Endothelial cell of hepatic sinusoid (primary cell): Measurements from ENCODE around the gene GRIK4.

ENCODE experiments used
- in situ Hi-C: cut with HindIII; loops from 2 replicates; pipeline ENCODE4 v1.10.0; 2017; ENCODE audit warnings: low sequenced_read_pairs

Gene GRIK4

GRCh38 chr11:120524536-120525085 is 13.1 kb downstream of the GRIK4 start:
- in situ Hi-C loops: no loop called here

DNA sequence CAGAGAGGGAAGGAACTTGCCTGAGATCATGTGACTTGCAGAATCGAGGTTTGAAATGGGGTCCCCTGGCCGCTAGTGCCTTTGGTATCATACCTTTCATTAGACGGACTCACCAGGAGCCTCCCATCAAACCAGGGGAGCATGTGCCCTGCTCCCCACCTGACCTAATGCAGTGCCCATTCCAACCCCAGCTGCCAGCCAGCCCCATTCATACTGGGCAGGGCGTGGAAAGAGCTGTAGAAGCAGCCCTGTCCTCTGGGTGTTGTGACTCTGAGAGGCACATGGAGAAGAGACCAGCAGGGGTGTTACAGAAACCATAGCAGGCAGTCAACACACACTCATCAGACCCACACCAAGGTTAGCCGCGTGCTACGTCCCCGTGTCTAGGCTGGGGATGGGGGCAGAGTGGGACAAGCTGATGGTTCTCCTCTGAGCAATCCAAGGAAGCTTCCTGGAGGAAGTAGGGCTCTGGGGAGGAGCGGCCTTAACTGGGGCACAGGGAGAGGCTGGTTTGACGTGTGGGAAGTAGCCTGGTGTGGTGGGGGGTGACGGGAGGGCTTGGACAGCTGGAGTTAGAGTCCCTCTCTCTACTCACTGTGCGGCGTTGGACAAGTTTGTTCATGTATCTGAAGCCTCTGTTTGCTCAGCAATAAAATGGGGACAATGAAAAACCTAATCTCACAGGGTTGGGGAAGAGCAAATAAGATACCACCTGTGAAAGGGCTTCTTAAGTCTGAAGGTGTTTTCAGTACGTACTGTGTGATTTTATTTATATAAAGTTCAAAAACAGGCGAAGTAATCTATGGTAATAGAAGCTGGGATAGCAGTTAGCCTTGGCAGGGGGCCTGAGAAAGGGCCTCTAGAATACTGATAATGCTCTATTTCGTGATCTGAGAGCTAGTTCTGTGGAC is 14.0 kb downstream of the GRIK4 start:
- in situ Hi-C loops: no loop called here

GRCh38 chr11:120526241-120526640 is 14.7 kb downstream of the GRIK4 start:
- in situ Hi-C loops: no loop called here

DNA sequence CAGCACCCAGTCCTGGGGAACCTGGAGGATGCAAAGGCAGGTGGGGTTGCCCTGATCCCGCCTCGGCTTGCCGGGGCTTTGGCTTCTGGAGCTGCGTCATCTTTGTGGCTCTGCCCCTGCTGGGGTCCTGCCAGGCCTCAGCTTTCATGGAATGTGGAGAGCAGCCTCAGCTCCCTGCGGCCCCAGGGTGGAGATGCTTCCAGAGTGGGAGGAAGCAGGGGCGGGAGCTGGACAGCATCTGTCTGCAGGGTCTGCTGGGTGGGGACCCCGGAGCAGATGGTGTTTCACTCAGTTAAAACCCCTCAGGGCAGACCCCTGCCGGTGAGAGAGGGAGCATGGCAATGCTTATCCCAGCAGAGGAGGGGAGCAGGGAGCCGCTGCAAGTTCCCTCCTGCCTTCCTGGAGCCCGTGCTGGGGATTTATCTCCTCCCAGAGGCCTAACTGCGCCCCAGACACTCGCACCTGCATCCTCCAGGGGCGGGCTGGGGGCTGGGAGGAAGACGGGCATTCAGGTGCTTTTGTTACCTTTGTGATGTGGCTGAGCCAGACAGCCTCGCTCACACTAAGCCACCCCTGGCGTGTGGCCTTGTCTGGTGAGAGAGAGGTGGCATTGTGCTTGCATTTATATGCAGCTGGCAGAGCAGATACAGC is 15.7 kb downstream of the GRIK4 start:
- in situ Hi-C loops: no loop called here

DNA sequence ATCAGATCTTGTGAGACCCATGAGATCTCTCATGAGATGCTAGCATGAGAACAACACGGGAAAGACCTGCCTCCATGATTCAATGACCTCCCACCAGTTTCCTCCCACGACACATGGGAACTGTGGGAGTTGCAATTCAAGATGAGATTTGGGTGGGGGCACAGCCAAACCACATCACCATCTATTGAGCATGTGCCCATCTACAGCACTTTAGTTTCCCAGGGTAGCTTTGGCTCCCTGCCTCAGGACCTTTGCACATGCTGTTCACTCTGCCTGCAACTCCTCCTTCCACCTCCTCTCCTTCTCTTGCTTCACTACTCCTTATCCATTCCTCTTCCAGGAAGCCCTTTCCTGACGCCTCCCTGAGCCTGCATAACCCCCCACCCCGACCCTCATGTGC is 17.2 kb downstream of the GRIK4 start:
- in situ Hi-C loops: no loop called here

GRCh38 chr11:120529214-120529613 is 17.7 kb downstream of the GRIK4 start:
- in situ Hi-C loops: no loop called here

GRCh38 chr11:120529911-120530310 is 18.4 kb downstream of the GRIK4 start:
- in situ Hi-C loops: no loop called here

GRCh38 chr11:120532082-120532831 is 20.7 kb downstream of the GRIK4 start:
- in situ Hi-C loops: no loop called here

- in situ Hi-C loops: no loop called here
These were observed 21.3 kb downstream of the GRIK4 start for GRCh38 chr11:120532832-120533196.

- in situ Hi-C loops: no loop called here
These were observed 24.7 kb downstream of the GRIK4 start for GRCh38 chr11:120536091-120536796.

DNA sequence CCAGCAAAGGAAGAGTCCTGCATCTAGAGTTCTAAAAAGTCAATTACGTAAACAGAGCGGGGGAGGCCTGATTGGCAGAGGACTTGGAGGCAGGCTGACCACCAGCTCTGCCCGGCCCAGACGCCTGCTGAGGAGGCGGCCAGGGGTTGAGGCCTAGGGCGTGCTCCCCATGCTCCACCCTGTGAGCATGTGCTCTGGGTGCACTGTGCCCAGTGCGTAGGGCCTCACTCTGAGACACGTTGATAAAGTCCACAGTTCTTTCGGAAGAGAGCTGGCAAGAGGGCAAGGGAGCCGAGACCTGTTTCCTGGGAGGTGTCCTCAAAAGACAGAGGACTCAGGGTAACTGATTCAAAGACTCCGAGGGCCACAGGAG is 25.2 kb downstream of the GRIK4 start:
- in situ Hi-C loops: no loop called here

DNA sequence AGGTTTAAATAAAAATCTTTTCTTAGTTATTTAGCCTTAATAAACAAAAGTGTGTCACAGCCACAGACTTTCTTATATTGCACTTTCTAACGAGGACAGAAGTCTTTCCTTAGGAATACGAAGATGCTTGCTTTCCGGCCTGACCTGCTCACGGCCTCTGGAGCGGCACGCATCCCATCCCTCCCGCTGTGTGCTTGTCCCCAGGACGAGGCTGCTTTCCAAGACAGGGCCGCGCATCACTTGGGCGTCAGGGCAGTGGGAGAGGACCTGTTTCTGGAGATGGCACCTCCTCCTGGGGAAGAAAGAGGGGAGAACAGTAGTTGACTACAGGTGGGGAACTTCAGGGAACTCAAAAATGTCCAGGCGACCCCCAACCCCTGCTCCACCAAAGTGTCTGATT is 26.4 kb downstream of the GRIK4 start:
- in situ Hi-C loops: no loop called here

DNA sequence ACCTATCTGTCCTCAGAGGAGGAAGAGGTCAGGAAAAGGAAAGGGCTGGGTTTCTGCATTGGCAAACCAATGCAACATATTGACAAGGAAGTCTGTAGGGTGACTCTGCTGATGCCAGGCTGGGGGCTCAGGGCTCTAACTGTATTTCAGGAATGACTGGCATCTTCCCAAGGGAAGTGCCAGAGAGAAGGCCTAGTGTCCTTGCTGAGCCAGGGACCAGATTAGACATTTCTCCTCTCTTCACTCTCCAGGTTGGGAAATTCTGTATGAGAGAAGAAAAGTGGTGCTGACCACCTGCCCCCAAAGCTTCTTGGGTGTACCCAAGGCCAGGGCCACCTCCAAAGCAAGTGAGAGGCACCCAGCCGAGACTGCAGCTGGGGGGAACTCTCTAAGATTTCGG is 27.2 kb downstream of the GRIK4 start:
- in situ Hi-C loops: no loop called here

GRCh38 chr11:120539667-120540369 is 28.3 kb downstream of the GRIK4 start:
- in situ Hi-C loops: no loop called here

- in situ Hi-C loops: no loop called here
These were observed 29.4 kb downstream of the GRIK4 start for GRCh38 chr11:120540744-120541465.

DNA sequence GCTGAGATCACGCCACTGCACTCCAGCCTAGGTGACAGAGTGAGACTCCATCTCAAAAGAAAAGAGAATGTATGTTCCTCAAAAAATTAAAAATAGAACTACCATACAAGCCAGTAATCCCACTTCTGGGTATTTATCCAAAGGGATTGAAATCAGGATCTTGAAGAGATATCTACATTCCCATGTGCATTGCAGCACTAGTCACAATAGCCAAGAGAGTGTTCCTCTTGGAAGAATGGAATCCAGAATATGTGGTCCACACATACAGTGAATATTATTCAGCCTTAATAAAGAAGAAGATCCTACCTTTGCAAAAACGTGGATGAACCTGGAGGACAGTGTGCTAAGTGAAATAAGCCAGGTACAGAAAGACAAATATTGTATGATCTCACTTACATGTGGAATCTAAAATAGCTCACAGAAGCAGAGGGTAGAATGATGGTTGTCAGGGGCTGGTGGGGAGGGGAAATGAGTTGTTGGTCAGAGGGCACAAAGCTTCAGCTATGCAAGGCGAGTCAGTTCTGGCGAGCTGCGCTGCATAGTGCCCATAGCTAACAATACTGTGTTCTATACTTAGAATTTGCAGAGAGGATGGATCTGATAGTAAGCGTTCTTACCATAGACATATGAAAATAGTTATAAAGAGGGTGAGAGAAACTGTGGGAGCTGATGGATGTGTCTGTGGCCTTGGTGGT is 32.1 kb downstream of the GRIK4 start:
- in situ Hi-C loops: no loop called here

- in situ Hi-C loops: no loop called here
These were observed 34.3 kb downstream of the GRIK4 start for GRCh38 chr11:120545813-120546212.

- in situ Hi-C loops: no loop called here
These were observed 35.0 kb downstream of the GRIK4 start for GRCh38 chr11:120546312-120547205.
